NCI-H1694 treated with DMSO at 0.1 percent for 48 hours (cell line): ENCODE measurements around the gene STX5.
"Not testable (repeated sequence)": the region's sequence is repeated elsewhere in the genome, so short reads cannot be mapped to it uniquely, and the experiment has no call there.

Source experiments
- DNase-seq: peaks from one replicate; lab custom pipeline; 2025; lab: John Stamatoyannopoulos, UW

Gene STX5

DNA sequence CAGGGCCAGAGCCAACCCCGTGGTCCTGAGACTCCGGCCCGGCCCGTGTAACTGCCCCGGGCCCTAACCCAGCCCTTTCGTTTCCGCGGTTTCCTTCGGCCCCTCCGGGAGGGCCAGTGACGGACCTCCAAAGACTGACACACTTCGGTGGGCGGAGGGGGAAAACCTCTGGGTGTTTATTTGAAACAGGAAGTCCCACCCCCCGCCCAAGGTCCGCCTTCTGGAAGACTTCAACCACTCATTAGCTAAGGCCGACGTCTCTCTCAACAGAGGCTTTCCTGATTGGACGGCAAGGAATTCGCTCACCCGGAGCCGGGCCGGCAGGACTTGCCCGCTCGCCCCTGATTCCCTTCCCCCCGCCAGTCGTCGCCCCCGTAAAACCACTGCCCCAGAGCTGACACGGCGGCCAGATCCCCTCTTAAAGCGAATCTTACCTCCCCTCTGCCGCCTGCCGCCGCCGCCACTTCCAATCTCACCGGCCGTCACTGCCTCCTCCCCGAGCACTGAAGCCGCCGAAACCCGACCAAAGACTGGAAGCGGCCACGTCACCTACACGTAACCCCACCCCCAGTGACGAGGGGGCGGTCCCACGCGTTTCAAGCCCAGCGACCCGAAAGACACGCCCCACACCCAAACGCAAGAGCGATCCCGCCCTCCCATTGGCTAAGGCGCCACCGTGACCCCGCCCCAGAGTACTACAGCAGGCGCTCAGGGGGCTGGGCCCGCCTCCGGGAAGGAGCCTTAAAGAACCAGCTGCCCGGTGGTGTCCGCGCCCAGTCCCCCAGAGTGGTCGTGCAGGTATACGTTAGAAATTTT lies at the start of gene STX5:
Gene STX5 (minus strand): TSS at position 532 of the 816 bp plus-strand sequence. CDS start 808 bp downstream, outside the sequence.
- DNase-seq, result peak; percentile 89

- DNase-seq, result peak; percentile 79
Observed at GRCh38 chr11:62880803-62881578, 49.1 kb upstream of the STX5 start, which contains the start of gene SLC3A2. SLC3A2 (plus strand) TSS chr11:62880896; CDS start chr11:62881024, 128 bp downstream.

GRCh38 chr11:62880231-62880802 lies 48.5 kb upstream of the STX5 start:
- DNase-seq, result no peak

DNA sequence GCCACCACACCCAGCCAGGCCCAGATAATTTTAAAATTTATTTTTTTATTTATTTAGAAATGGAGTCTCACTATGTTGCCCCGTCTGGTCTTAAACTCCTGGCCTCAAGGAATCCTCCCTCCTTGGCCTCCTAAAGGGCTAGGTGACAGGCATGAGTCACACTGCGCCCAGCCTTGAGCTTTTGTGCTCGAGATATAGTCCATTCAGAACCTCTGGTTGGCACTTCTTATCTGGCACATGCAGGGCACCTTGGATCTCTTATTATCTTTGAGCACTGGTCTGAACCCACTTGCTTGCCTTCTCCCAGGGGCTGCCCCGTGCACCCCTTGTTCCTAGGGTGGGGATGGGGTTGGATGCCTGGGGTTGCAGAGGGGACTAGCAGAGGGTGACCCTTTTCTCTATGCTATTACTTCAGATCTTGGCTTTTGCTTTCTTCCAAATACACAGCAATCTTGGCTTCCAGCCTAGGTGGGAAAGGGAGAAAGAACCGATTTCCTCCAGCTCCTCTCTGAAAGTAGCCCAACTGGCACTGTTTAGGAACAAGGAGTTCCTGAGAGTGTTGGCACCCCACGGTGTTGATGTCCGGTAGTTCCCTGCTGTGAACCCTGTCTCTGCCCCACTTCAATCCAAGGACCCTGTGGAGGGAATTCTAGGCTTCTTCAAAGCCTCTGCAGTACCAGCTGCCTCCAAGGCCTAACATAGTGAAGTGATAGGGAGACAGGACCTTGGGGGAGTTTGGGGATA lies 47.6 kb upstream of the STX5 start:
- DNase-seq, result no peak

DNA sequence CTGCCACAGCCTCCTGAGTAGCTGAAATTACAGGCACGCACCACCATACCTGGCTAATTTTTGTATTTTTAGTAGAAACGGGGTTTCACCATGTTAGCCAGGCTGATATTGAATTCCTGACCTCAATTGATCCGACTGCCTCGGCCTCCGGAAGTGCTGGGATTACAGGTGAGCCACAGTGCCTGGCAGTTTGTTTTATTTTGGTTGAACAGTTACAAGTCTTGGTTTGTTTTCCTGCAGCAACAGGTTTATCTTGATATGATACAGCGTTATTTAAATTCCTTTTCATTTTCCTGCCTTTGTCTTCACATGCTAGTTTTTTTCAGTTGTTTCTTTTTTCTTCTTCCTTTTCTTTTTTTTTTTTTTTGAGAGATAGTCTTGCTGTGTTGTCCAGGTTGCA lies 44.9 kb upstream of the STX5 start:
- no peak for DNase-seq

- DNase-seq, result no peak
Observed at GRCh38 chr11:62875698-62876478, 44.0 kb upstream of the STX5 start.

DNA sequence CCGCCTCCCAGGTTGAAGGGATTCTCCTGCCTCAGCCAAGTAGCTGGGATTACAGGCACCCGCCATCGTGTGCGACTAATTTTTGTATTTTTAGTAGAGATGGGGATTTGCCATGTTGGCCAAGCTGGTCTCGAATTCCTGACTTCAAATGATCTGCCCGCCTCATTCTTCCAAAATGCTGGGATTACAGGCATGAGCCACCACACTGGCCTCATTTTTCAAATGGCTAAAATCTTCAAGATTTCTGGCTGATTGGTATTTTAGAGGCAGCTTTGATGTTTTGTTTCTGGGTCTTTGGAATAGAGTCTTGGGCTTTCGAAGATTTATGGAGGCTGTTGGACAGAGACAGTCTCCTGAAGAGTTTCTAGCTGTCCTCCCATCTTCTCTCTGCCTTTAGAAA lies 43.0 kb upstream of the STX5 start:
- no peak for DNase-seq

GRCh38 chr11:62865635-62866034 lies 33.8 kb upstream of the STX5 start:
- no peak for DNase-seq

GRCh38 chr11:62863687-62864335 lies 32.0 kb upstream of the STX5 start:
- DNase-seq, result no peak

- DNase-seq, result not testable (repeated sequence)
Observed at GRCh38 chr11:62861564-62862192, 29.8 kb upstream of the STX5 start.

DNA sequence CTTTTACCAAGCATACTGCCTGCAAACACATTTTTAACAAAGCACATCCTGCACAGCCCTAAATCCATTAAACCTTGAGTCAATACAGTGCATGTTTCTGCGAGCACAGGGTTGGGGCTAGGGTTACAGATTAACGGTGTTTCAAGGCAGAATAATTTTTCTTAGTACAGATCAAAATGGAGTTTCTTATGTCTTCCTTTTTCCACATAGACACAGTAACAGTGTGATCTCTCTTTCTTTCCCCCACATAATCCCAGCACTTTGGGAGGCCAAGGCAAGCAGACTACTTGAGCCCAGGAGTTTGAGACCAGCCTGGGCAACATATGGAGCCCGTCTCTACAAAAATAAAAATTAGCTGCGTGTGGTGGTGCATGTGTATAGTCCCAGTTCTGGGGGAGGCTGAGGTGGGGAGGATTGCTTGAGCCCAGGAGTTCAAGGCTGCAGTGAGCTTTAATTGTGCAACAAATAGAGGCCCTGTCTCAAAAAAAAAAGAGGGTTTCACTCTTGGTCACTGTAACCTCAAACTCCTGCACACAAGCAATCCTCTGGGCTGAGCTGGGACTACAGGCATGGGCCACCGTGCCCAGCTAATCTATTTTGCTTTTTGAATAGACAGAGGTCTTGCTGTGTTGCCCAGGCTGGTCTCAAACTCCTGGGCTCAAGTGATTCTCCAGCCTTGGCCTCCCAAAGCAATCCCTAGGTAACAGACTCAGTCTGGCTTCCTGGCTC lies 29.1 kb upstream of the STX5 start:
- DNase-seq, result no peak

GRCh38 chr11:62859281-62859703 lies 27.4 kb upstream of the STX5 start:
- DNase-seq, result not testable (repeated sequence)

DNA sequence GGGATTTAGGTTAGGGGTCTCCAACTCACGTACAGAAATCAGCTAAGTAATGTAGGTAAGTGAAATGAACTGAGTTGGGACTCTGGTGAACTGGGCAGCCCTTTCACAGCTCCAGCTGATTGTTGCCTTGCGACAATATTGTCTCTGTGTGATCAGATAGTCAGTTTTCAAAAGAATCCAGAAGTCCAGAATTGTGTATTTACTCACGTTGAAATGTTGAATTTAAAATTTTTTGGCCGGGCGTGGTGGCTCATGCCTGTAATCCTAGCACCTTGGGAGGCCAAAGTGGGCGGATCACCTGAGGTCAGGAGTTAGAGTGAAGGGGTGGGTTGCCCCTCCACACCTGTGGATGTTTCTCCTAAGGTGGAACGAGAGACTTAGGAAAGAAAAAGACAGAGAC lies 26.4 kb upstream of the STX5 start:
- no peak for DNase-seq

DNA sequence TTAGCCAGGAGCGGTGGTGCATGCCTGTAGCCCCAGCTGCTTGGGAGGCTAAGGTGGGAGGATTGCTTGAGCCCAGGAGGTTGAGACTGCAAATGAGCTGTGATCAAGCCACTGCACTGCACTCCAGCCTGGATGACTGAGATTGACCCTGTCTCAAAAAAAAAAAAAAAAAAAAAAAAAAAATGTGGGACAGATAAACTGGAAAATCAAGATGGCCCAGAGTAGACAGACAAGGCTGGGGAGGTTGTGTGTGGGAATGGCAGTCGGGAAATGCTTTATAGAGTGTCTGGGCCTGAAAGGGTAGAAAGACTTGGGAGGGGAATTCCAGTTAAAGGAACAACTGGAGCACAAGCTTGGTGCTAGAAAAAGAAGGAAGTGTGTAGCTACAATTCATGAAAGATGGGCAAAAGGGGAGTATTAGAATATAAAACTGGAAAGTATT lies 25.7 kb upstream of the STX5 start:
- DNase-seq, result no peak

DNA sequence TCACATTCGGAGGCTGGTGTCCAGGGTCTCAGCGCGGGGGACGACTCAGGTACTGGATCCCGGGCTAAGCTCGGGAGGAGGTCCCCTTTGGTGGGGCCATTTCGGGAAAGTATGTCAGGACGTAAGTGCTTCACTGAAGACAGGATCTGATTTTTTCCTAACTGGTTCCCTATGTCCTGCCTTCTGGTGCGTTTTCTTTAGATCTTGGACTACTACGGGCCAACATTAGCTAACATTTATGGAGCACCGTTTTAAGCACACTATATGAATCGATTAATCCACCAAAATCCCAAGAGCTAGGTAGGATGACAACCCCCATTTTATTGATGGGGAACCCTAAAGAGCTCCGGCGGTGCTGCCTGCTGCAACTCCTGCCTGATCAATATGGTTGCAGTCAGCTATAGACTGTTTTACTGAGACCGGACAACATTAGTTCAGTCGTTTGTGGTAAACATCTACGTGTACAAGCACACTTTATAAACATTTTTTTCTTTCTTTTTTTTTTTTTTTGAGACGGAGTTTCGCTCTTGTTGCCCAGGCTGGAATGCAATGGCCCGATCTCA lies 24.6 kb upstream of the STX5 start:
- no peak for DNase-seq

DNA sequence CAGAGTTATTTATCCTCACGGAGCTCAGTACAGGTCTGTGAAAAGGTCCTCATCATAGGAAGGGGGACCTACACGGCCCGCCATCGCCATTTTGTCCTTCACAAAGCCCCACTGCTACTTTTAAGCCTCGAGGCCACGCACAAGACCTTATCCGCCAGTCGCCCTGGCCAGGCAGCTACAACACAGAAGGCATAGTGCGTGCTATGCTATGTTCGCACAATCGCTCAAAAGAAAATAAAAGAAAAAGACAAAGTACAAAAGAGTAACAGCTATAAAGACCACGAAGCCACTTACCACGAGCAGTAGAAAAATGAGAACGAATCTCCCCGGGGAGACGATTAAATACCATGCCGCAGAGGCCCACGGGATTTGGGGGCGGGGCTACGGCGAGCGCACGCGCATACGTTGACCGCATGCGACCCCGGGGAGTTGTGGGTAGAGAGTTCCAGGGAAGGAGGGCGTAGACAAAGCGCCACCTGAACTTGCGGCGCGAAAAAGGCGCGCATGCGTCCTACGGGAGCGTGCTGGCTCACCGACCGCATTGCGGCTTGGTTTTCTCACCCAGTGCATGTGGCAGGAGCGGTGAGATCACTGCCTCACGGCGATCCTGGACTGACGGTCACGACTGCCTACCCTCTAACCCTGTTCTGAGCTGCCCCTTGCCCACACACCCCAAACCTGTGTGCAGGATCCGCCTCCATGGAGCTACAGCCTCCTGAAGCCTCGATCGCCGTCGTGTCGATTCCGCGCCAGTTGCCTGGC lies 23.9 kb upstream of the STX5 start:
- DNase-seq, result peak; percentile 90

- DNase-seq, result no peak
Observed at GRCh38 chr11:62854825-62855570, 23.1 kb upstream of the STX5 start.
